Thyroid gland (tissue), 4 donors: ENCODE measurements around the gene GNLY.

Experiments used
- POLR2A ChIP-seq, 2 donors: fragments of 450-650 bp; IDR thresholded peaks; one replicate each; pipeline ENCODE4 v1.6.1; 2017; ENCODE audit warnings: antibody characterized with exemption in 2 of 2, mild to moderate bottlenecking in 2 of 2, moderate library complexity in 1 of 2
- TF ChIP-seq, protein P1 (sequence below), 6 experiments: fragments of 200-600 bp in 3 of 6; fragments of 450-650 bp in 3 of 6; sonication (generic) in 3 of 6; IDR thresholded peaks; one replicate each; pipeline ENCODE4 v1.5.1; 2016 to 2019; ENCODE audit warnings: antibody characterized with exemption in 6 of 6, mild to moderate bottlenecking in 2 of 6, inconsistent platforms in 1 of 6, moderate library complexity in 1 of 6

DNA sequence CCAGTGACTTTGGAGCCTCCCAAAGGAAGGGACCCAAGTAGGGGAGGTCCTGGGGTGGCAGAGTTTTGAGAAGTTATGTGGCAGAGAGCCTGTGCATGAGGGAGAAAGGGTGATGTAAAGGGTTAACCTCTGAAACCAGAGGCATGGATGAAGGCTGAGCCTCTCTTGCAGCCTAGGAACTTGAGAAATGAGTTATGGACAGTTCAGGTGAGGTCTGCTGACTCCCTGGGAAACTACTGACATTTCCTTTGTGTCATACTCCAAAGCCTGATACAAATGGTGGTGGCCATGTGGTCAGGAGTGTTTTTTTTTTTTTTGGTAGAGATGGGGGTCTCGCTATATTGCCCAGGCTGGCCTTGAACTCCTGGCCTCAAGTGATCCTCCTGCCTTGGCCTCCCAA is 12.4 kb upstream of the GNLY start:
- TF ChIP-seq, protein P1, sequence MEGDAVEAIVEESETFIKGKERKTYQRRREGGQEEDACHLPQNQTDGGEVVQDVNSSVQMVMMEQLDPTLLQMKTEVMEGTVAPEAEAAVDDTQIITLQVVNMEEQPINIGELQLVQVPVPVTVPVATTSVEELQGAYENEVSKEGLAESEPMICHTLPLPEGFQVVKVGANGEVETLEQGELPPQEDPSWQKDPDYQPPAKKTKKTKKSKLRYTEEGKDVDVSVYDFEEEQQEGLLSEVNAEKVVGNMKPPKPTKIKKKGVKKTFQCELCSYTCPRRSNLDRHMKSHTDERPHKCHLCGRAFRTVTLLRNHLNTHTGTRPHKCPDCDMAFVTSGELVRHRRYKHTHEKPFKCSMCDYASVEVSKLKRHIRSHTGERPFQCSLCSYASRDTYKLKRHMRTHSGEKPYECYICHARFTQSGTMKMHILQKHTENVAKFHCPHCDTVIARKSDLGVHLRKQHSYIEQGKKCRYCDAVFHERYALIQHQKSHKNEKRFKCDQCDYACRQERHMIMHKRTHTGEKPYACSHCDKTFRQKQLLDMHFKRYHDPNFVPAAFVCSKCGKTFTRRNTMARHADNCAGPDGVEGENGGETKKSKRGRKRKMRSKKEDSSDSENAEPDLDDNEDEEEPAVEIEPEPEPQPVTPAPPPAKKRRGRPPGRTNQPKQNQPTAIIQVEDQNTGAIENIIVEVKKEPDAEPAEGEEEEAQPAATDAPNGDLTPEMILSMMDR (IDR thresholded peaks at IDR 0.05) = no peak
- no peak for TF ChIP-seq POLR2A (IDR thresholded peaks at IDR 0.05)
